GM19239 (cell line): Measurements from ENCODE around the gene RPL13A.
"Not testable (repeated sequence)": the region's sequence is repeated elsewhere in the genome, so short reads cannot be mapped to it uniquely, and the experiment has no call there.

ENCODE experiments used
- DNase-seq: peaks from one replicate; pipeline ENCODE4 v3.0.0; 2011; ENCODE audit warnings: low spot score; ENCODE audit not compliant: insufficient read length
- FAIRE-seq: peaks from 2 replicates; lab custom pipeline; 2011; peaks lifted over from hg19 to GRCh38; lab: Jason Lieb, UNC

The RPL13A gene

DNA sequence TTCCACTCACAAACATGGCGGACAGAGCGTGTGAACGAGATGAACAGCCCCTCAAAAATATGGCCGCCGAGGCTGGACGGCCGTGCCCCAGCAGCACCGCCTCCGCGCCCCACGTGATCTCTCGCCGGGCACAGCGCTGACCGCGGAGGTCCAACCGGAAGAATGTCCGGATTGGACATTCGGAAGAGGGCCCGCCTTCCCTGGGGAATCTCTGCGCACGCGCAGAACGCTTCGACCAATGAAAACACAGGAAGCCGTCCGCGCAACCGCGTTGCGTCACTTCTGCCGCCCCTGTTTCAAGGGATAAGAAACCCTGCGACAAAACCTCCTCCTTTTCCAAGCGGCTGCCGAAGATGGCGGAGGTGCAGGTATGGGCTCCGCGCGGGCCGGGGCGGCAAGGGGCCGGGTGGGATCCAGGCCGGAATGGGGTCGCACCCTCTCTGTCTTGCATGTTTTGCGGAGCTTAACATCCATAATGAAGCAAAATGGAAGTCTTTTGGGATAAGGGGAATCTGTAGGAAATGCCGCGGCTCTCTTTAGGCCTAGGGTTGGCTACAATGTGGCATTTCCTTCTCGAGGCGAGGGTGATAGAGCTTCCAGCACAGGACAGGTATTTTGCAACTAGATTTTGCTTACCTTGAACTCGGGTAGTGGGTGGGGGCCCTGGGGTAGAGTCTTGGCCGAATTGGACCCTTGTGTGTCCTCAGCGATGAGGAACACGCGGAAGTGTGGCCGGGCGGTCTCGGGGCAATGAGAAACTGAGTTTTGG, at the start of gene RPL13A:
Gene RPL13A (plus strand): TSS at position 332 of the 769 bp plus-strand sequence. CDS start 22 bp downstream, at position 354.
- DNase-seq, result peak; percentile 91
- FAIRE-seq, result peak; percentile 96

DNA sequence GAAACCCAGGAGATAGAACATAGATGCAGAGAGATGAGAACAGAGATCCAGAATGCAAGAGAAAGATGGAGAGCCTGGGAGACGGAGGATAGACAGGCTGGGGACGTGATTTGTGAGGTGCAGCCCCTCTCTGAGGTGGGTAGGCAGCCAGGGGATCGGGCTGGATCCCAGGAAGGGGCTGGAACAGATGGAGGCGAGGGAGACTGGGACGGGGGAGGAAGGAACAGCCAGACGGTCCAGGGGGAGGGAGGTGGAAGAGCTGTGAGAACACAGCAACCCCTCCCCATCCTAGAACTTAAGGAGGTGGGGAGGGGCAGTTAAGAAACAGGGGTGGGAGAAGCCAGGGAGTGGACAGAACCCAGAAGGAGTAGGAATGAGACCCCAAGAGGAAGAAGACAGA, 49.1 kb upstream of the RPL13A start:
- no peak for DNase-seq

GRCh38 chr19:49439836-49440235, 47.6 kb upstream of the RPL13A start:
- FAIRE-seq (no peak), DNase-seq (no peak)

More for the DNA sequence above, 49.1 kb upstream of the RPL13A start:
- no peak for FAIRE-seq

DNA sequence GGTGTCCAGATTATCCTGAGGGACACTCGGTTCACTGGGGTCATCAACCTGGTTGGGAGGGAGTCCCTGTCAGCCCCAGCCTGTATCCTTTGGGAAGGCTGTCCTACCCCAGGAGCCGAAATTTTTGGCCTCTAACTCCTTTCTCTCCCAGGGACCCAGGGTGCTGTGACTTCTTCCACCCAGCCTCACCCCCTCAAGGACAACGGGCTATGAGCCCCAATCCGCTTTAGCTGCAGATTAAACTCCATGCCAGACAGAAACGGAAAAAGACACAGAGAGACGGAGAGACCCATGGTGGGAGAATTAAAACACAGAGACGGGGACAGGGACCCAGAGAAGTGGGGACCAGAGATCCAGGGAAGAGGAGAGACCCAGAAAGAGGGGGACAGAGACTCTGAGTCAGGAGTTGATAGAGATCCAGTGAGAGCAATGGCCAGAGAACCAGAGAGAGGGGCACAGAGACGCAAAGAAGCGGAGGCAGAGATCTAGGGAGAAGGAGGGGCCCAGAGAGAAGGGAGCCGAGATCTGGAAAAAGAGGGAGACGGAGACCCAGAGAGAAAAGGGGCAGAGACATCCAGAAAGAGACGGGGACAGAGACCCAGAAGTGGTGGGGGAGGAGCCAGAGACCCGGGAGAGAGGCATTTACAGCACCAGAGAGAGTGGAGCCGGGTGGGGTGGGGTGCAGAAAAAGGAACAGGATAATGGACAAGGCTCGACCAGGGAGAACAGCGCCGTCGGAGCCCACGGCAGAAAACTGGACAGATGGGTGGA, 46.8 kb upstream of the RPL13A start:
- FAIRE-seq (no peak), DNase-seq (no peak)

GRCh38 chr19:49441210-49441959, 46.0 kb upstream of the RPL13A start, which contains the start of gene SLC17A7:
TSS of gene SLC17A7 (minus strand) at chr19:49441527. CDS start at chr19:49441379, 148 bp downstream.
- no peak for DNase-seq
- FAIRE-seq, result no peak

DNA sequence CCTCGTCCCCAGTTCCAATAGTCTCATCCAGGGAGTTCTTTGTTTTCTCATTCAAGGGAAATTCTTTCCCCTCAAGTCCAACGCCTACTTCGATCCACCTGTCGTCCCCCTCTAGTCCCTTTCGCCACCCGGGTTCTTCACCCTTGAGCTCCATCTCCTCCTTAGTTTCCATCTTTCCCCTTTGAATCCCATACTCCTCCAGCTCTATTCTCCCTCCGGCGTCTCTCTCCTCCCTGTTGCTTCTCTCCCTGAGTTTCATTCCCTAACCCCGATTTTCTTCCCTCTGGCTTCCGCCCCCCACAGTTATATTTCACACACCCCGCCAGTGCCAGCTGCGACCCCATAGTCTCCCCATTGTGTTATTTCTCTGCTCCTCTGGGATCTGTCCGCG, 45.5 kb upstream of the RPL13A start:
- FAIRE-seq (peak; percentile 53), DNase-seq (no peak)

- no peak for DNase-seq
These were observed 45.1 kb upstream of the RPL13A start for GRCh38 chr19:49442354-49442753.

GRCh38 chr19:49442771-49443365, 44.5 kb upstream of the RPL13A start:
- peak; percentile 91 for FAIRE-seq
- peak; percentile 88 for DNase-seq

More at GRCh38 chr19:49442354-49442753, 45.1 kb upstream of the RPL13A start:
- FAIRE-seq, result peak; percentile 26

DNA sequence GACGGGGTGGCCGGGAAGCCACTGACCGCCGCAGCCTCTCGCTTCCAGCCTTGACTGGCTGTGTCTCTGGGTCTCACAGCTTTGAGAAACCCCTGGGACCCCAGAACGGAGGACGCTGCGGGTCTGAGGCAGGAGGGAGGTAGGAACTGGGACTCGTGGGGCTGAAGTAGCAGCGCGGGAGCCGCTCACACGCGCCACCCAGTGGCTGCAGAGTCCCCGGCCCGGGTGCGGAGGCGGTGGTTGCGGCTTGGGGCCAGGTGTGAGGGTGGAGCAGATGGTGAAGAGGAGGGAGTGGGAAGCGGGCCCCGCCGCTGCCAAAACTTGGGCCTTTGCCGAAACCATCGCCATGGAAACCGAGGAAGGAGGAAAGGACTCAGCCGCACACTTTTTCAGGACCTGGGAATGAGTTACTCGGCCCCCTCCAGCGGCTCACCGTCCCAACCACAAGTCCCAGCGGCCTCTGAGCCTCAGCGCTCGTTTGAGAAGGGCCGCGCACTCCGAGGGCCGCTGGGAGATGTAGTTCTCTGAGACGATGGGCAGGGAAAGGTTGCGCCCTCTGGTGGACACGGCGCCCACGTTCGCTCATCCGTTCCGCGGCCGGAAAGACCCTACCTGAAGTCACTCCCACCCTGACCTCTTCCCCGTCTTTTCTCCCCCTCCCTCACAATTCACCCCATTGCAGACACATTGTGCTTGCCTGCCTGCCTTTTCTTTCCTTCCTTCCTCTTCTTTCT, 43.9 kb upstream of the RPL13A start:
- peak; percentile 96 for FAIRE-seq
- peak; percentile 98 for DNase-seq

GRCh38 chr19:49444100-49444700, 43.2 kb upstream of the RPL13A start:
- not testable (repeated sequence) for FAIRE-seq, DNase-seq

- no peak for DNase-seq
These were observed 41.4 kb upstream of the RPL13A start for GRCh38 chr19:49445997-49446396.

DNA sequence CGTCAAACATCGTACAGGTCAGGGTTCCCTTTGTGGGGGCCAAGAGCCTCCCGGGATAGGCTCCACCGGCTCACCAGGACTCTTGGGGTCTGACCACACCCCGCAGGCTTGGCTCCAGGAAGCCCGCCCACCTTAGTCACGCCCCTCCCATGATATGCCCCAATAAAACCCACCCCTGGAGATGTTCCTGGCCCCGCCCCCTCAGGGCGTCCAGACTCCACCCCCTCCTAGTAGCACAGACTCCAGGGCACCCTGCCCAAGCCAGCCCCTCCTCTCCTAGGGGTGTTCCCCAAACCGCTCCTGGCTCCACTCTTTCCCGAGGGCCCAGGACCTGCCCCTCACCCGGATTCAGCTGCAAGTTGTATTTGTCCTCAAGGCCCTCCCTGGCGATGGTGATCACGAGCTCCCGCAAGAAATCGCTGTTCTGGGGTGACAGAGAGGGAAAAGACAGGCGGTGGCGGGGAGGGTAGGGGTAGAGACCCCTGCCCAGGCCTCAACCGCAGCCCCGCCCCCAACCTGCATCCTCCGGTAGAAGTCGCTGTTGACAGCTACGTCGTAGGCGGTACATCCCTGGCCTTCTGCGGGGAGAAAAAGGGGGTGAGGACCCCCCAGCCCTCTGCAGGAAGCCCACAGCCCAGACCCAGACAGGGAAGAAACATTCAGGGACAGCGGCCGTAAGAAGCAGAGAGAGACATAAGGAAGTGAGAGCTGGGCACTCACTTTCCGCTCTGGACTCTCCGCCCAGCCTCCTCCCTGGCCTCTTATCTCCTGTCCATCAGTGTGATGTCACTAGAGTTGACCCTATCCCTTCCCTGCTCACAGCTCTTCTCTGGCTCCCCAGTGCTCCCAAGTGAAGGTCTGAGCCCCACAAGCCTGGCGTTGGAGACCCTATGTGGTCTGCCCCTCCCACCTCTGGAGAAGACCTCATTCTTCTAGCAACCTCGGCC, 39.6 kb upstream of the RPL13A start:
- DNase-seq (no peak), FAIRE-seq (no peak)

More at GRCh38 chr19:49445997-49446396, 41.4 kb upstream of the RPL13A start:
- FAIRE-seq, result no peak

DNA sequence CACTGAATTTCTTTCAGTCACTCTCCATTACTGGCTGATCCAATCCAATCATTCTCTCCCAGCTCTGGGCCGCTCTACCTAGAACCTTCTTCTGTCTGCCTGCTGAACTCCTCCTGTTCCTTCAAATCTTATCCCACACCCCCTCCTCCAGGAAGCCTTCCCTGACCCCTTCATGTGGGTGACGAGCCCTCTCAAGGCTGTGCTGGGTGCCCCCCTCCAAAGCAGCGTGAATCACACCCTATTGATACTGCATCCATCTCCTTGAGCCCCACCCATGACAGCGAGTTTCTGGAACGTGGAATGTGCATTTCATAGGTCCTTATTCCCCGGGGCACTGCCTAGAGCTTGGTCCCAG, 39.0 kb upstream of the RPL13A start:
- no peak for DNase-seq
- FAIRE-seq, result no peak

- FAIRE-seq, result no peak
- DNase-seq, result no peak
These were observed 37.0 kb upstream of the RPL13A start for GRCh38 chr19:49450405-49450804.

DNA sequence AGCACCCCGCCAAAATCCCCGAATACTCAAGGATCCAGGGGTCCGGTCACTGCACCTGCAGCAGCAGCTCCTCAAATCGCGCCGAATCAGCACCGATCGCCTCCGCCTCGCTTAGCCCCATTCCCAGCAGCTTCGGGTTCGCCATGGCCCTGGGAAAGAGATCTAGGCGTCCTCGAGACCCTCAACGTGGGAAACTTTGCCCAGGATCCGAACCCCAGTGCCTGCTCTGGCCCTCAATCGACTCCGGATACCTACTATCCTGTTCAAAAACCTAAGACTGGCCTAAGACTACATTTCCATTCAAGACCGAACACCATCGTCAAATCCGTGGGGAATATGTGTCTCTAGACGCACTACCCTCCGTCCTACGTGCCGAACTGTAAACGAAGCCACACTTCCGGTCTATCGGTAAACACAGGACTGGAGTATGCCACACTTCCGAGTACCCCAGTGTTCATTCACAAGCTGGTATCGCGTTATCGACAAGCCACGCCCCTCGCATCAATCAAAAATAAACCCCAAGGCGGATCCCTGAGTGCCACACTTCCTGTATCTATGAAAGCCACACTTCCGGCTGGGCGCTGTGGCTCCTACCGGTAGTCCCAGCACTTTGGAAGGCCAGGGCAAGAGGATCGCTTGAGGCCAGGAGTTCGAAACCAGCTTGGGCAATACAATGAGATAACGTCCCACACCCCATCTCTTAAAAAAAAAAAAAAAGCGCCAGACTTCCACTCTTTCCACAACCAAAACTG, 35.8 kb upstream of the RPL13A start, which contains the start of gene PIH1D1:
Gene PIH1D1 (minus strand): TSS at position 385 of the 752 bp plus-strand sequence. CDS start 240 bp downstream, at position 145.
- FAIRE-seq (peak; percentile 98), DNase-seq (peak; percentile 85)

DNA sequence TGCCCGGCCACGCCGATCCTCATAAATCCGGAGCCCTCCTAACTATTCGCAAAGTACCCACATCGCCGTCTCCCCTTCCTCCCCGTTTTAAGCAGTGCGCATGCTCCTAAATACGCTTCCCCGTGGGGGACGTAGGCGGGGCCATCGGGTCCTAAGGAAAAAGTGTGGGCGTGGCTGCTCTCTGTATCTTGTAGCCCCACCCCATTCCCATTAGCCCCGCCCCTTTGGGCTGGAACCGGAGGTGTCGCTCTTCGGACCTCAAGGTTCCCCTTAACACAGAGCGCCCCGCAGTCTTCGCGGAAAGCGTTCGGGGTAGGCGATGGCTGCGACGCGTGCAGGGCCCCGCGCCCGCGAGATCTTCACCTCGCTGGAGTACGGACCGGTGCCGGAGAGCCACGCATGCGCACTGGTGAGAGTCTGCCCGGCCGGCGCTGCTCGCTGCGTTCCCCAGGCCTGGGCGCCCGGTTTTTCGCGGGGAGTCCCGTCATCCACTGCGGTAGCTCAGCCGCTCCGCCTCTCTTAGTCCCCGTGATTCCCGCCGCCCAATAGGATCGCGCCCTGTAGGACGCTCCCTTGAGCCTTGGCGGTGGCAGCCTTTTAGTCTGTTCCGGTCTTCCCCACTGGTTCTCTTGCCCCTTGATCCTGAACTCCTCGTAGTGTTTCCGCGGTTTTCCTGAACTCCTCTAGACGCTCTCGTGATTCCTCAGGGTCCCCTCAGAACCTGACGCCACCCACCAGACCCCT, 34.2 kb upstream of the RPL13A start, which contains the start of gene ALDH16A1:
Gene ALDH16A1 (plus strand): TSS at position 213 of the 744 bp plus-strand sequence. CDS start 107 bp downstream, at position 320.
- peak; percentile 96 for FAIRE-seq
- peak; percentile 92 for DNase-seq
